ENCODE measurements around the gene HES5.

DNA sequence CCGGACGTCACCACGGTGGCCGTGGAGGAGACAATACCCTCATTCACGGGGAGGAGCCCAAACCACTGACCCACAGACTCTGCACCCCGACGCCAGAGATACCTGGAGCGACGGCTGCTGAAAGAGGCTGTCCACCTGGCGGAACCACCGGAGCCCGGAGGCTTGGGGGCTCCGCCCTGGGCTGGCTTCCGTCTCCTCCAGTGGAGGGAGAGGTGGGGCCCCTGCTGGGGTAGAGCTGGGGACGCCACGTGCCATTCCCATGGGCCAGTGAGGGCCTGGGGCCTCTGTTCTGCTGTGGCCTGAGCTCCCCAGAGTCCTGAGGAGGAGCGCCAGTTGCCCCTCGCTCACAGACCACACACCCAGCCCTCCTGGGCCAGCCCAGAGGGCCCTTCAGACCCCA is 33.1 kb upstream of the HES5 start:
- TF ChIP-seq HCFC1 (IDR thresholded peaks at IDR 0.05; ENCODE audit: low read depth, low read length) (no peak), KAT7 (CRISPR knock-in tag; IDR thresholded peaks at IDR 0.05; ENCODE audit: borderline replicate concordance) (no peak)
- TF ChIP-seq, protein P1, sequence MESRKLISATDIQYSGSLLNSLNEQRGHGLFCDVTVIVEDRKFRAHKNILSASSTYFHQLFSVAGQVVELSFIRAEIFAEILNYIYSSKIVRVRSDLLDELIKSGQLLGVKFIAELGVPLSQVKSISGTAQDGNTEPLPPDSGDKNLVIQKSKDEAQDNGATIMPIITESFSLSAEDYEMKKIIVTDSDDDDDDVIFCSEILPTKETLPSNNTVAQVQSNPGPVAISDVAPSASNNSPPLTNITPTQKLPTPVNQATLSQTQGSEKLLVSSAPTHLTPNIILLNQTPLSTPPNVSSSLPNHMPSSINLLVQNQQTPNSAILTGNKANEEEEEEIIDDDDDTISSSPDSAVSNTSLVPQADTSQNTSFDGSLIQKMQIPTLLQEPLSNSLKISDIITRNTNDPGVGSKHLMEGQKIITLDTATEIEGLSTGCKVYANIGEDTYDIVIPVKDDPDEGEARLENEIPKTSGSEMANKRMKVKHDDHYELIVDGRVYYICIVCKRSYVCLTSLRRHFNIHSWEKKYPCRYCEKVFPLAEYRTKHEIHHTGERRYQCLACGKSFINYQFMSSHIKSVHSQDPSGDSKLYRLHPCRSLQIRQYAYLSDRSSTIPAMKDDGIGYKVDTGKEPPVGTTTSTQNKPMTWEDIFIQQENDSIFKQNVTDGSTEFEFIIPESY (CRISPR knock-in tag; IDR thresholded peaks at IDR 0.05): no peak

All from HepG2 (cell line).